GM21390 (cell line): ENCODE data around the gene BCL2L15.

ENCODE experiments used
- ATAC-seq: cut with Tn5 transposase; IDR thresholded peaks from one replicate; pipeline ENCODE4 v1.9.1; 2021; ENCODE audit not compliant: unreplicated experiment

Gene BCL2L15

GRCh38 chr1:113887402-113888175 lies at the start of gene BCL2L15:
Gene BCL2L15, minus strand, starts transcription at chr1:113887581. Its CDS starts 206 bp downstream, at chr1:113887375.
- no peak for ATAC-seq

GRCh38 chr1:113937146-113937545 lies 49.8 kb upstream of the BCL2L15 start:
- ATAC-seq = no peak

GRCh38 chr1:113935970-113936369 lies 48.6 kb upstream of the BCL2L15 start:
- ATAC-seq = no peak

GRCh38 chr1:113935176-113935575 lies 47.8 kb upstream of the BCL2L15 start:
- ATAC-seq = no peak

- ATAC-seq = no peak
Observed at GRCh38 chr1:113934511-113935055, 47.2 kb upstream of the BCL2L15 start.

GRCh38 chr1:113934006-113934405 lies 46.6 kb upstream of the BCL2L15 start:
- no peak for ATAC-seq

GRCh38 chr1:113931451-113931851 lies 44.1 kb upstream of the BCL2L15 start:
- ATAC-seq = no peak

- peak; percentile 25 for ATAC-seq
Observed at GRCh38 chr1:113930499-113931161, 43.2 kb upstream of the BCL2L15 start.

GRCh38 chr1:113929750-113930498 lies 42.5 kb upstream of the BCL2L15 start:
- peak; percentile 37 for ATAC-seq

- peak; percentile 56 for ATAC-seq
Observed at GRCh38 chr1:113928941-113929749, 41.8 kb upstream of the BCL2L15 start, which contains the start of gene HIPK1. Gene HIPK1, plus strand, starts transcription at chr1:113929324.

GRCh38 chr1:113928187-113928930 lies 41.0 kb upstream of the BCL2L15 start:
- peak; percentile 32 for ATAC-seq

- ATAC-seq = no peak
Observed at GRCh38 chr1:113924473-113924872, 37.1 kb upstream of the BCL2L15 start.

GRCh38 chr1:113922957-113923356 lies 35.6 kb upstream of the BCL2L15 start:
- ATAC-seq = no peak

GRCh38 chr1:113918243-113918642 lies 30.9 kb upstream of the BCL2L15 start:
- no peak for ATAC-seq

GRCh38 chr1:113917400-113918082 lies 30.2 kb upstream of the BCL2L15 start:
- ATAC-seq = no peak

- ATAC-seq = no peak
Observed at GRCh38 chr1:113916974-113917373, 29.6 kb upstream of the BCL2L15 start.

GRCh38 chr1:113913887-113914664 lies 26.7 kb upstream of the BCL2L15 start:
- ATAC-seq = no peak

- no peak for ATAC-seq
Observed at GRCh38 chr1:113913312-113913668, 25.9 kb upstream of the BCL2L15 start.
